GM18517 (cell line): ENCODE measurements around the gene ETV6.

Experiments used
- ATAC-seq: cut with Tn5 transposase; IDR thresholded peaks from one replicate; pipeline ENCODE4 v1.9.1; 2021; ENCODE audit warnings: mild to moderate bottlenecking, moderate library complexity; ENCODE audit not compliant: unreplicated experiment

ETV6 gene

DNA sequence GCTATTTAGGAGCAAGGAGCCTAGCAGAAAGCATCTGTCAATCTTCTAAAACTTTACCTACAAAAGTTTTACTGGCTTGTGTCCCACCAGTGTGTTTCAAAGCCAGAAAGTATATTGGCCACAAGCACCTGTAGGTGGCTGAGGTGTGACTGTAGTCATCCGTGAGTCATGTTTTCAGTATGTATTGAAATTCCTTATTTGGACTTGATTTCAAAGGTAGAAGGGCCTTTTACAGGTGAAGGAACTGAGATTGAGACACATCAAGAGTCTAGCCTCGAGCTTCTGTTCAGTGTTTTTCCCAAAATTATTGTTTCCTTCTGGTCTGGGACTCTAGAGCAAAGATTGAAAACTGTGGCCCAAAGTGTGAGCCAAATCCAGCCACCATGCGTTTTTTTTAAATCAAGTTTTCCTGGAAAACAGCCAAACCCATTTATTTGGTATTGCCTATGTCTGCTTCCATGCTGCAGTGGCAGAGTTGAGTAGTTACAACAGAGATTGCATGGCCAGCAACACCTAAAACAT lies 226.0 kb downstream of the ETV6 start:
- ATAC-seq: no peak

DNA sequence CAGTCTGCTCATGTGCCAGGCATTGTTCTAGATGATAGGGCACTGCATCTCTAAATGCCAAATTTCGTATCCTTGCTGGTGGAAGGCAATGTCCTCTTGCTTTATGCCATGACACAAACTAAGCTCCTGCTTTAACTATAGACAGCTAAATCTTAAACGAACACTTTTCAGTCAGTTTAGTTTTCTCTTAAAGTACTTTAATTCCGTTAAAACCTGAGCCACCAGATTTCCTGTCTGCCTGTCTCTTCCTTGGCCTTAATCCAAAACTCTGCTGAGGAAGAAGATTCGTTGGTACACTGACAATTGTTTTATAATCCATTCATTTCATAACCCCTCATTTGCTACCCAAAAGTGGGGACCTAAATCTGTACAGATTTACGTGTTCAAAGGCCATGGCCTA lies 226.8 kb downstream of the ETV6 start:
- ATAC-seq: no peak

DNA sequence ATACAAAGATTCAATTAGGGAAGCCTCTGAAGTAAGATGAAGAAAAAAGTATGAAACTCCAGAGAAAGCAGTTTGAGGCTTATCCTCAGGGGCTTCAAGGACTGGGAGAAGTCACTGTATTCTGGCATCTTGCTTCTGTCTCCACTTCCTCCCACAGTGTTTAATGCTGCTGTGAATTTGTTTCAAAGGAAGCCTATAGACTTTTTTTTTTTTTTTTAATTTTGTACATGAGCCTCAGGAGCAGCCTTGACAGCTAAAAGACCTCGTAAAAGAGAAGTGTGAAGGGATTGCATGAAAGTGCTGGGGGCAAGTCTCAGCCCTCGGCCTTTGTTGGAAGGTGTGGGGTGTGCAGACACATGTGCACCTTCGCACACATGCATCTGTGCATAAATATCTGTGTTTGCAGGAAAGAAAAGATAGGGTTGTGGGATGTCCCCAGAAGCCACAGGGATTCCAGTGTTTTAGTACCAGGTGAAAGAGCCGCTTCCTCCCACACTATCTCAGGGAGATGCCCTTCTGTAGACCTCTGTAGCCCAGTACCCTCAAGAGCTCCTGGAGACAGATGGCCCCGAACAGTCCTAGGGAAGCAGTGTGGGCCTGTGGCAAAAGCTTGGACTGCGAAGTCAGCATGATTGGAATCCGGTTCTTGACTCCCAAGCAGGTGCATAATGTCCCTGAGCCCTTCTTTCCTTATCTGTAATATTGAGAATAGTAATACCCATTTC lies 227.8 kb downstream of the ETV6 start:
- no peak for ATAC-seq

DNA sequence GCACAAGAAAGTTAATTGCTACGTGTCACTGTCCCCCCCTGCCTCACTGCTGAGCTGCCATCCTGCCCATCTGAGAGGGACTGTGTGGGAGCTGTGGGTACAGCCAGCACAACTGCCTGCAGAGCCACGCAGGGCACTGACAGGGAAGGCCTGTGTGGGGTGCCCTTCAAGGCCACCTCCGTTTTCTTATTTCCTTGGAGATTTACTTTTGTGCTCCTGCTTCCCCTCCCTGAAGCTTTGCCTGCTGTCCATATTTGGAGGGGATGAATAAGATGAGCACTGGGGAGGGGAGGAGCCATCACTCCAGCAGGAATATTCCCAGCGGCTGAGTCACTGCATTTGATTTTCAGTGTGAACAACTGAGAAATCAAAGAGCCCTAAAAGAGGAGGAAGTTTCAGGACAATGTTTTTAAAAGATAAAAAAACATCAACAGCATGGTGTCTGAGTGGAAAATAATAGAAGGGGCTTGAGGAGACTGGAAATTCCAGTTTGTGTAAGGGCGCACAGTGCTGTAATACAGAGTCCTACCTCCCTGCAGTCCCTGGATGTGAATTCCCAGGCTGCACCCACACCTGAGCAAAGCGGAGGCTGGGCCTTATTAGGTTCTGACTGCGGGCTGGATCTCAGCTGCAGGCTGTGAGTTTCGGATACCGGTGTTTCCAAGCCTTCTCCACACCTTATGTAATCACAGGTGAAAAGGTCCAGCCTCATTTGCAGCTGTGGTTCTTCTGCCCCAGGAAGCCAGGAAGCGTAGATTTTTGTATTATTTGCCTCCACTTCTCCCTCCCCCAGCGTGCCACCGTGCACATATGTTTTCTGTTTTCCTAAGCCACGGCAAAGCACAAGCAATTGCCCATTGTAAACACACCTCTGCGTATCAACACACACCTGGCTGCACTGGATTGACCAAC lies 228.7 kb downstream of the ETV6 start:
- no peak for ATAC-seq

- ATAC-seq: no peak
Measured at GRCh38 chr12:11879306-11879705, 229.8 kb downstream of the ETV6 start.

GRCh38 chr12:11880381-11880780 lies 230.9 kb downstream of the ETV6 start:
- ATAC-seq: no peak

DNA sequence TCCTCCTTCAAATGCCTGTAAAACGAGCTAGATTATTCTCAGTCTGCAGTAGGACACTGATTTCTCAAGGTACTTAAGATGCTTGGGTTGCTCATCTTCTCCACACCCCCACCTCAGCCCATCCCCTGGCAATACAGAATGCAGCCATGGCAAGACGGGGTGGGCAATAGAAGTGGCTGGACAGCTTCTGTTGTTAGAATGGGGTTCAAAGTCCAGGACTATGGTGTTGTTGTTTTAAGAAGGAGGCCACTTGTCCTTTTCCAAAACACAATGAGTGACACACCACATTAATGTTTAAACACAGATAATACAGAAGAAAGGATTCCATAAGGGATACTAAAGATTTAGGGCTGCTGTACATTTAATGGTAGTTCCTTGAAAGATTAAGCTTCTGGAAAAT lies 232.4 kb downstream of the ETV6 start:
- no peak for ATAC-seq

DNA sequence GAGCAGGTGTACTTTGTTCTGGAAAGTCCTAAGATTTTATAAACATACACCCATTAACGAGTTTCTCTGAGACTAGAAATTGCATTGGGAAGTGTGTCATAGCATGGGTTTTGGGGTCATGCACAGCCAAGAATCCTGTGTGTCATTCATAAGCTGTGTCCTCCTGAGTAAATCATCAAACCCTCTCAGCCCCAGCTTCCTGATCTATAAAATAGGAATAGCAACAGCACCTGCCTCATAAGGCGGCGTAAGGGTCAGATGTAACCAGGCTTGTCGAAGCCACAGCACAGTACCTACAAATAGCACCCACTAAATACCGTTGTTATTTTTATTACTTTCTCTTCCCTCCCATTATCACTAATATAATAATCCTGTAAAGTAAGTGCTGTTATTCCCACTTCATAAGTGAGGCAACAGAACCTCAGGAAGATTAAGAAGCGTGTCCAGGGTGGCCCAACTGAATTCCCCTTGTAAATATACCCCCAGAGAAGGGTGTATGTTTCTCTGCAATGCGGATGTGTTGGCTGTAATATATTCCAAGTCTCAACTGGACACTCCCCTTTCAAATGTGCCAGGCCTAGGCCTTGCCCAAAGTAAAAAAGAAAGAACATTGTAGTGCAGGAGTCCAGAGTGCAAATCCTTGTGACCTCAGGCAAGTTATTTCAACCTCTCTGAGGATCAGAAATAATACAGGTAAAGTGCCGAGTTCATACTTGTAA lies 233.0 kb downstream of the ETV6 start:
- peak; percentile 61 for ATAC-seq

GRCh38 chr12:11884116-11884515 lies 234.6 kb downstream of the ETV6 start:
- ATAC-seq: no peak

GRCh38 chr12:11884706-11885105 lies 235.2 kb downstream of the ETV6 start:
- ATAC-seq: no peak

- ATAC-seq: no peak
Measured at GRCh38 chr12:11885261-11886038, 236.0 kb downstream of the ETV6 start.

GRCh38 chr12:11886339-11886738 lies 236.9 kb downstream of the ETV6 start:
- no peak for ATAC-seq

- no peak for ATAC-seq
Measured at GRCh38 chr12:11888029-11888428, 238.6 kb downstream of the ETV6 start.

DNA sequence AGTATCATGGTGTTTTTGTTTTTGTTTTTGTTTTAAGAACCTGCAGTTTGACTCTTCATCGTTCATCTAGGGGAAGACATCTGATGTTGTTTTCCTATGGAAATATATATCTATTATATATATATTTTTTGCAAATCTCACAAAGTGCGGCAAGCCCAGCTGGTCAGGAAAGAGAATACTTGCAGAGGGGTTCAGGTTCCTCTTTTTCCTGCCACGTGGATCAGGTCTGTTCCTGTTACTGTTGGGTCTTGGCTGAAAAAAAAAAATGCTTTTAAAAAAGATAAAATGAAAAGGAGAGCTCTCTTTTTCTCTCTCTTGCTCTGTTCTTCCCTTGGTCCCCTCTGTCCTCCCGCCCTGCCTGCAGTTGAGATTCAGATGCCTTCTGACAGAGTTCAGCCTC lies 241.9 kb downstream of the ETV6 start:
- no peak for ATAC-seq

DNA sequence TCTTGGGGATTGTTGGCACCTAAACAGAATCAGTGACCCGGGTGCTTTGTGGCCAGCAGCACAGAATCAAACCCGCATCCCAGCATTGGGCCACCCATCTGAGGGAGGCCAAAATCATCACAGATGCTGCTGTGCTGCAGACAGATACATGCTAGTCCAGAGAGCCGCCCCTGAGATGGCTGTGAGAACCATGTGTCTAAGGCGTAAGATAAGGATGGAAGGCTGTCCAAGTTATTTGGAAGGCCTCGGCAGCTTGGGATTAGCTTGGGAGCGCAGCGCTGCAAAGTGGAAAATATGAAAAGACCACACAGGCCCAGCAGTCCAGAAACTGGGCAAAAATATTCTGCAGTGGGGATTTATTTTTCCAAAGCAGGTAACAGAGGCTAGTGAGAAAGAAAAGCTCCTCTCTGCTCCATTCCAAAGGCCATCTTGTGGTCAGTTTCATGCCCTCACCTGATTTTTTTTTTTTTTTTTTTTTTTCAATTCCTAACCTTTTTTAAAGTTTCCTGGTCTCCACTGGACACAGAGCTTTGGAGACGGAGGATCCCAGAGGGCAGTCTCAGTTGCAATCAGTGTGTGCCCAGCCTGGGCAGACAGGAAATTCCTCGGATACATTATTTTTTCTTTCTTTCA lies 242.4 kb downstream of the ETV6 start:
- ATAC-seq: no peak

DNA sequence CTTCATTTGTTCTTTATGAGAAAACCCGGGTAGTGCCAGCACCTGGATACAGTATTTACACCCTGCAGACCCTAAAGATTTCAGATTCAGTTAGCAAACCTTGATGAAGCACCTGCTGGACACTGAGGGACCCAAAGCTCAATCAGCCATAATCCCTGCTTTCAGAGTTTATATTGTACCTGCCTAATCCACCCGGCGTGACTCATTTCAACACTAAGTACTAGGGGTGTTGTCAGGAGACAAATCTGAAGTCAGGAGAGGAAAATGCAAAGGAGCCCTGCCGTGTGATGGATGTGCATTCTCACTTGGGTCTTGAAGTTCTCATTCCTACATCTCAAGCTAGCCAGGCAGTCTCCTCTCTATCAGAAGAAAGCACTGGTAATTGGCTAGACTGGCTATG lies 244.5 kb downstream of the ETV6 start:
- no peak for ATAC-seq

DNA sequence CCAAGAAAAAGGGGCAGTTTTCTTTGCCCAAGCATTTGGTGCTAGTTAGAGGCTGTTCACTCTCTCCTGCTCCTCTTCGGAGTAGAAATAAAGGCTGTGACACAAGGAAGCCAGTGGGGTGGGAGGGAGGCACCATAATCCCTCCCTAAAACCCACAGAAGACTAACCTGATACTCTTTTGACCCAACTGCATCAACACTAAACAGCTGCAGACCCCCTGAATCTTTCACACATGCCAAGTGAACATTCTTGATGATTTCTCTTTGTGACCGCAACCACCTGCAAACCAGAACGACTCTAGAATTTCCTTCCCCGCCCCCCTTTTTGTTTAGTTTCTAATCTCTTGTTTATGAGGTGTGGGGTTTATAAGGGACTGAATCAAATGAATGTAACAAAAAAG lies 245.4 kb downstream of the ETV6 start:
- no peak for ATAC-seq

DNA sequence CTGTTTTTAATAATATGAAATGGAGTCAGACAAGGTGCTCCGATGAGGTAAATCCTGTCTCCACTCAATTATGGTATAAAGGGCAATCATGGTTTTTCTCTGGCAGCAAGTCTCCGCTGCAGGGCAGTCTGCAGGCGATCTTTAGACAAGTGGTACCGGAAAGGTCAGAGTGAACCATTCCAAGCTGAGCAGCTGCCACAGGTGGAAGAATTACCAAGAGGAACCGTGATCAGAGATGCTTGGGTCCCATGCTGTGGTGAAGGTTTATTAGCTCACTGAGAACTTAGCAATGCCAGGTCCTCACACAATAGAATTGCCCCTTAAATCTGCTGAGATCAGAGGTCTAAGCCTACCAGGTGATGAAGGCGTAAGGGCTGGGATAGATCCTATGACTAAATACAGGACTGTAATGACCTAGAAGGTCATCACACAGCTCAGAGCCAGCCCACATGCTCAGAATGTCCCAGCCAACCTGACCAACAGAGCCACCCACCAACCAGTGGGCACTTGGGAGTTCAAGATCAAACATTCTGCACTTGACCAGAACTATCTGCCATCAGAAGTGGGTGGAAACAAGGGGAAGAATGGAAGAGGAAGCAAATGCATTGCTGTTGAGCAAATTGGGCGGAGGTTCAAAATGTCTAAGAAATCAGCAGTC lies 246.1 kb downstream of the ETV6 start:
- ATAC-seq: no peak

- ATAC-seq: no peak
Measured at GRCh38 chr12:11896417-11896929, 247.0 kb downstream of the ETV6 start.
